A673 (cell line): Measurements from ENCODE around the gene MCAT.

Experiments
- CTCF ChIP-seq: fragments of 300-800, 200-600 bp; sonication (generic); conservative IDR thresholded peaks from 2 replicates; pipeline ENCODE4 v1.5.1; 2017; ENCODE audit warnings: low read depth, mild to moderate bottlenecking, antibody characterized with exemption, low read length, moderate library complexity, mixed read lengths
- EZH2 ChIP-seq: fragments of 200-600 bp; sonication (generic); IDR thresholded peaks from 2 replicates; pipeline ENCODE4 v1.6.1; 2017; ENCODE audit warnings: borderline replicate concordance, low read depth, mild to moderate bottlenecking, mixed read lengths, antibody characterized with exemption, low read length; ENCODE audit not compliant: poor library complexity, severe bottlenecking

DNA sequence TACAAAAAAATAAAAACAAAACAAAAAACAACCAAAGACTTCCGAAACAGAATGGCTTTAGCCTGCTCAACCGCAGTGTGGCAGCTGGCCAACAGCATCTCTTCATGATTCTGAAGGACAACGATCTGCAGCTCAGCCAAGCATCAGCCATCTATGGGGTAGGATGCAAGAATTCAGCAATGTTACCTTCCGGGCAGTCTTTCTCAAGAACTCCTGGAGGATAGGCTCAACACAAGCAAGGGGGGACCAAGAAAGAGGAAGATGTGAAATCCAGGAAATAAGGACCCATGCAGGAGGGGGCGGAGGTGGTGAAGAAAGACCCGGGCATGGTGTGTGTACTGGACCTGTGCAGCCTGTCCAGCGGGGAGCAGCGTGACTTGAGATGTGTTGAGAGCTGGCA lies 4.6 kb upstream of the MCAT start:
- TF ChIP-seq CTCF (no peak), EZH2 (no peak)
